ENCODE results near the gene UST.

- TF ChIP-seq CTCF (conservative IDR thresholded peaks at IDR 0.05; ENCODE audit: low read length) = no peak
- no peak for TF ChIP-seq EZH2phosphoT487 (IDR thresholded peaks at IDR 0.05; ENCODE audit: borderline replicate concordance)
Measured at GRCh38 chr6:148898376-148899014, 151.7 kb downstream of the UST start.

Measured in Loucy (cell line).